Activated B cell treated with CpG ODN at 0.5 μM for 24 hours (primary cell): Measurements from ENCODE around the gene HCAR1. TPM values are rescaled to one million over a fixed set of nuclear protein-coding genes. Genes with fewer than 3 reads are reported as not detected.
A peak's percentile ranks its signal among the peaks of the same experiment; 100 is the strongest.

Experiments
- ATAC-seq: fragments of 200-7000 bp; cut with Tn5 transposase; one replicate; pipeline ENCODE4 v1.10.0; 2021; ENCODE audit warnings: low read depth, mild to moderate bottlenecking, moderate library complexity
- CTCF ChIA-PET: fragments of 350-600 bp; sonication (Branson Sonifier 250); formaldehyde crosslinking; loops from one replicate; lab custom pipeline; 2021; ENCODE audit warnings: antibody characterized with exemption; lab: Charles Lee
- POLR2A ChIA-PET: fragments of 350-600 bp; sonication (Branson Sonifier 250); formaldehyde crosslinking; loops from one replicate; lab custom pipeline; 2021; ENCODE audit warnings: antibody characterized with exemption; lab: Charles Lee
- DNase-seq: peaks from one replicate; pipeline ENCODE4 v3.0.0; 2022
- H3K27ac Mint-ChIP-seq: one replicate; pipeline ENCODE4 v1.8.0; 2020; ENCODE audit warnings: mixed read lengths
- H3K27me3 Mint-ChIP-seq: one replicate; pipeline ENCODE4 v1.8.0; 2021; ENCODE audit warnings: mixed read lengths
- H3K36me3 Mint-ChIP-seq: one replicate; pipeline ENCODE4 v1.8.0; 2021; ENCODE audit warnings: low read depth, mixed read lengths
- H3K4me1 Mint-ChIP-seq: one replicate; pipeline ENCODE4 v1.8.0; 2021; ENCODE audit warnings: mixed read lengths
- H3K4me3 Mint-ChIP-seq: one replicate; pipeline ENCODE4 v1.8.0; 2020; ENCODE audit warnings: mild to moderate bottlenecking, mixed read lengths
- H3K9me3 Mint-ChIP-seq: one replicate; pipeline ENCODE4 v1.8.0; 2020; ENCODE audit warnings: mixed read lengths
- CTCF ChIP-seq: fragments of 200-600 bp; IDR thresholded peaks from one replicate; pipeline ENCODE4 v1.8.0; 2022; ENCODE audit warnings: antibody characterized with exemption, mild to moderate bottlenecking
- intact Hi-C: fragments of 100-400 bp; cut with micrococcal nuclease; formaldehyde crosslinking; loops from one replicate; pipeline ENCODE4 v1.15.1; 2024
- total RNA-seq: library from RNA; stranded (reverse); gene quantifications from 2 replicates; pipeline ENCODE4 v1.2.3, GENCODE V29; 2022

The HCAR1 gene
- not detected in 2 replicates for total RNA-seq

GRCh38 chr12:122730215-122731014 lies at the start of gene HCAR1:
Gene HCAR1 (minus strand): TSS chr12:122730844. CDS start chr12:122730339, 505 bp downstream.
- no peak for ATAC-seq
- TF ChIP-seq CTCF: no peak
- no peaks in the 10 kb centered on the region for H3K27me3 Mint-ChIP-seq
- H3K36me3 Mint-ChIP-seq: no peaks in the 10 kb centered on the region
- peaks cover 38% of the 10 kb centered on the region for H3K4me1 Mint-ChIP-seq
- no peaks in the 10 kb centered on the region for H3K9me3 Mint-ChIP-seq
- ChIA-PET CTCF (no interaction called here), POLR2A (no interaction called here)
- no peak for DNase-seq
- intact Hi-C loops: loop anchor here (5.0 kb wide), 1 partner anchor 228 kb away; the partner anchor contains the start of gene ZCCHC8
- no peak within 1 kb of the TSS for H3K27ac Mint-ChIP-seq
- no peak within 1 kb of the TSS for H3K4me3 Mint-ChIP-seq

- Mint-ChIP-seq H3K9me3 (no peaks in the 10 kb centered on the region), H3K27ac (no peak overlapping the region), H3K36me3 (peaks cover 85% of the 10 kb centered on the region), H3K4me1 (peaks cover 27% of the 10 kb centered on the region), H3K27me3 (no peaks in the 10 kb centered on the region), H3K4me3 (no peak overlapping the region)
- intact Hi-C loops: loop anchor here (10.0 kb wide), 1 partner anchor 477 kb away; the partner anchor contains the start of genes MPHOSPH9 and MTRFR
- ATAC-seq (no peak), DNase-seq (no peak)
- no peak for TF ChIP-seq CTCF
- POLR2A ChIA-PET: interaction anchor here (0.6 kb wide), 1 partner anchor 16 kb away, joined by 9 read pairs; no protein-coding TSS in a partner anchor
- CTCF ChIA-PET: no interaction called here
Observed at GRCh38 chr12:122757568-122757967, 26.9 kb upstream of the HCAR1 start.

- H3K27ac Mint-ChIP-seq: no peak overlapping the region
Observed at GRCh38 chr12:122754790-122755189, 24.1 kb upstream of the HCAR1 start.

GRCh38 chr12:122753319-122753650 lies 22.6 kb upstream of the HCAR1 start:
- Mint-ChIP-seq H3K27ac (peak overlapping the region; percentile 92), H3K4me3 (peak overlapping the region; percentile 91), H3K9me3 (no peaks in the 10 kb centered on the region), H3K4me1 (peaks cover 46% of the 10 kb centered on the region), H3K27me3 (no peaks in the 10 kb centered on the region), H3K36me3 (peaks cover 55% of the 10 kb centered on the region)
- ATAC-seq: no peak
- ChIA-PET POLR2A (interaction anchor here (1.2 to 3.0 kb wide), 6 partner anchors 21 to 263 kb away, joined by 4 to 16 read pairs (median 8); partner anchors contain the start of genes CCDC62, KNTC1, RSRC2 and ZCCHC8), CTCF (interaction anchor here (0.6 to 2.0 kb wide), 6 partner anchors 8 to 118 kb away, joined by 3 to 27 read pairs (median 4); no protein-coding TSS in a partner anchor)
- intact Hi-C loops: loop anchor here (2.0 to 10.0 kb wide), 3 partner anchors 22 to 486 kb away; partner anchors contain the start of genes CCDC62, MPHOSPH9, MTRFR and VPS33A
- DNase-seq: no peak
- no peak for TF ChIP-seq CTCF

More at GRCh38 chr12:122754790-122755189, 24.1 kb upstream of the HCAR1 start:
- CTCF ChIA-PET: interaction anchor here (2.0 kb wide), 1 partner anchor 117 kb away, joined by 5 read pairs; no protein-coding TSS in a partner anchor
- no peak for TF ChIP-seq CTCF
- POLR2A ChIA-PET: no interaction called here
- H3K4me1 Mint-ChIP-seq: peaks cover 46% of the 10 kb centered on the region
- no peak overlapping the region for H3K4me3 Mint-ChIP-seq
- no peak for ATAC-seq
- no peaks in the 10 kb centered on the region for H3K9me3 Mint-ChIP-seq
- no peaks in the 10 kb centered on the region for H3K27me3 Mint-ChIP-seq
- no peak for DNase-seq
- H3K36me3 Mint-ChIP-seq: peaks cover 64% of the 10 kb centered on the region
- intact Hi-C loops: loop anchor here (10.0 kb wide), 1 partner anchor 480 kb away; the partner anchor contains the start of genes MPHOSPH9 and MTRFR
